Testis (tissue), 2 donors: ENCODE results near the gene CDH5.

Experiments
- CTCF ChIP-seq, 3 experiments: fragments of 450-650 bp in 2 of 3; fragments of 200-600 bp in 1 of 3; sonication (generic) in 1 of 3; IDR thresholded peaks; one replicate each; pipeline ENCODE4 v1.5.1; 2016 to 2019; ENCODE audit warnings: antibody characterized with exemption in 3 of 3, mild to moderate bottlenecking in 2 of 3, moderate library complexity in 1 of 3
- POLR2A ChIP-seq: fragments of 450-650 bp; IDR thresholded peaks from one replicate; pipeline ENCODE4 v1.6.1; 2017; ENCODE audit warnings: antibody characterized with exemption, mild to moderate bottlenecking, moderate library complexity

- TF ChIP-seq POLR2A (no peak), CTCF (IDR thresholded peaks at IDR 0.05) (no peak)
Measured at GRCh38 chr16:66359811-66360608, 6.5 kb upstream of the CDH5 start.
